ENCODE measurements around the gene NAPA. TPM values are rescaled to one million over a fixed set of nuclear protein-coding genes. Genes with fewer than 3 reads are reported as not detected.

The NAPA gene
- total and polyA plus RNA-seq, 10 donors = 51.3 to 171 (median 89.8) TPM

GRCh38 chr19:47520343-47520806, 5.5 kb upstream of the NAPA start:
- no peaks in the 10 kb centered on the region for H3K36me3 ChIP-seq
- peaks cover 11 to 76% (median 42%) of the 10 kb centered on the region in 6 donors for H3K4me1 ChIP-seq
- WGBS, 5 donors = 78 to 90% (median 86%) methylated on average over 10 of the region's 10 CpGs
- H3K4me3 ChIP-seq = no peak overlapping the region
- no peaks in the 10 kb centered on the region for H3K9me3 ChIP-seq
- no peak for TF ChIP-seq POLR2AphosphoS5 (IDR thresholded peaks at IDR 0.05)
- no peak for TF ChIP-seq POLR2A (IDR thresholded peaks at IDR 0.05)
- no peak for TF ChIP-seq CTCF (IDR thresholded peaks at IDR 0.05 in 8 of 11, conservative IDR thresholded peaks at IDR 0.05 in 3 of 11)
- no peak overlapping the region for H3K27ac ChIP-seq
- intact Hi-C loops (cut with DNase I; ENCODE audit: low total_unique reads) = no loop called here
- peaks cover 0 to 56% (median 9%) of the 10 kb centered on the region in 7 donors for H3K27me3 ChIP-seq (replicated peaks in 1 of 7)
- no peak for DNase-seq

GRCh38 chr19:47518854-47519253, 4.0 kb upstream of the NAPA start:
- H3K4me1 ChIP-seq = peaks cover 11 to 81% (median 47%) of the 10 kb centered on the region in 6 donors
- TF ChIP-seq POLR2A (IDR thresholded peaks at IDR 0.05) (no peak), CTCF (IDR thresholded peaks at IDR 0.05 in 8 of 11, conservative IDR thresholded peaks at IDR 0.05 in 3 of 11) (no peak), POLR2AphosphoS5 (IDR thresholded peaks at IDR 0.05) (no peak)
- H3K36me3 ChIP-seq = no peaks in the 10 kb centered on the region
- DNase-seq = no peak
- no peak overlapping the region for H3K27ac ChIP-seq
- peaks cover 0 to 43% (median 9%) of the 10 kb centered on the region in 7 donors for H3K27me3 ChIP-seq (replicated peaks in 1 of 7)
- intact Hi-C loops (cut with DNase I; ENCODE audit: low total_unique reads) = loop anchor here (5.0 kb wide), 1 partner anchor 88 kb away; the partner anchor contains the start of gene BICRA
- 79 to 84% (median 81%) methylated on average over 9 of the region's 9 CpGs for WGBS, 5 donors
- H3K9me3 ChIP-seq = no peaks in the 10 kb centered on the region
- no peak overlapping the region for H3K4me3 ChIP-seq

- intact Hi-C loops (cut with DNase I; ENCODE audit: low total_unique reads) = loop anchor here (5.0 kb wide), 1 partner anchor 89 kb away; the partner anchor contains the start of gene BICRA
- no peak overlapping the region for H3K4me3 ChIP-seq
- no peaks in the 10 kb centered on the region for H3K9me3 ChIP-seq
- no peak overlapping the region for H3K27ac ChIP-seq
- TF ChIP-seq CTCF (IDR thresholded peaks at IDR 0.05 in 8 of 11, conservative IDR thresholded peaks at IDR 0.05 in 3 of 11) = no peak
- no peak for TF ChIP-seq POLR2A (IDR thresholded peaks at IDR 0.05)
- peak in 1 of 3 donors; percentile 20 for TF ChIP-seq POLR2AphosphoS5 (IDR thresholded peaks at IDR 0.05)
- WGBS, 5 donors = 18 to 27% (median 24%) methylated on average over 4 of the region's 4 CpGs
- no peaks in the 10 kb centered on the region for H3K36me3 ChIP-seq
- DNase-seq = no peak
- peaks cover 18 to 81% (median 50%) of the 10 kb centered on the region in 6 donors for H3K4me1 ChIP-seq
- peaks cover 0 to 35% (median 9%) of the 10 kb centered on the region in 7 donors for H3K27me3 ChIP-seq (replicated peaks in 1 of 7)
These were observed 3.3 kb upstream of the NAPA start for GRCh38 chr19:47518139-47518538.

GRCh38 chr19:47514151-47514868, 553 bp downstream of the NAPA start:
- Histone ChIP-seq H3K9me3 (no peaks in the 10 kb centered on the region), H3K27me3 (replicated peaks in 1 of 7) (no peaks in the 10 kb centered on the region), H3K4me3 (peak overlapping the region; percentile 70 to 96 (median 85)), H3K27ac (peak overlapping the region; percentile 91 to 98 (median 95)), H3K36me3 (peaks cover 0 to 29% (median 0%) of the 10 kb centered on the region in 6 donors), H3K4me1 (peaks cover 44 to 92% (median 75%) of the 10 kb centered on the region in 6 donors)
- intact Hi-C loops (cut with DNase I; ENCODE audit: low total_unique reads) = no loop called here
- 4 to 6% (median 6%) methylated on average over 38 to 40 of the region's 40 CpGs for WGBS, 5 donors
- DNase-seq = peak; percentile 82
- TF ChIP-seq POLR2A (IDR thresholded peaks at IDR 0.05) (no peak), POLR2AphosphoS5 (IDR thresholded peaks at IDR 0.05) (no peak), CTCF (IDR thresholded peaks at IDR 0.05 in 8 of 11, conservative IDR thresholded peaks at IDR 0.05 in 3 of 11) (no peak)

Data from spleen (tissue), 11 donors.